HuH-7 (cell line): Measurements from ENCODE around the gene GABRB1.

ENCODE experiments used
- DNase-seq: peaks from one replicate; pipeline ENCODE4 v3.0.0; 2011; ENCODE audit warnings: low spot score

GABRB1 gene

GRCh38 chr4:47031011-47031678, at the start of gene GABRB1:
TSS of gene GABRB1 (plus strand) at chr4:47031567.
- DNase-seq, result peak; percentile 28

GRCh38 chr4:46984781-46985180, 46.6 kb upstream of the GABRB1 start:
- no peak for DNase-seq

- no peak for DNase-seq
Observed at GRCh38 chr4:46986922-46987638, 44.3 kb upstream of the GABRB1 start.

- DNase-seq, result no peak
Observed at GRCh38 chr4:46992338-46992737, 39.0 kb upstream of the GABRB1 start.

GRCh38 chr4:46993075-46994006, 38.0 kb upstream of the GABRB1 start, which contains the start of gene GABRA4:
TSS of gene GABRA4 (minus strand) at chr4:46993581. CDS start at chr4:46993424, 157 bp downstream.
- peak; percentile 28 for DNase-seq

GRCh38 chr4:46994007-46994405, 37.4 kb upstream of the GABRB1 start:
- DNase-seq, result peak; percentile 29

GRCh38 chr4:46999566-46999965, 31.8 kb upstream of the GABRB1 start:
- DNase-seq, result no peak

- DNase-seq, result no peak
Observed at GRCh38 chr4:47000406-47000805, 31.0 kb upstream of the GABRB1 start.

- DNase-seq, result no peak
Observed at GRCh38 chr4:47002580-47002979, 28.8 kb upstream of the GABRB1 start.

GRCh38 chr4:47010347-47010911, 20.9 kb upstream of the GABRB1 start:
- no peak for DNase-seq

GRCh38 chr4:47010912-47011446, 20.4 kb upstream of the GABRB1 start:
- DNase-seq, result no peak

- no peak for DNase-seq
Observed at GRCh38 chr4:47012676-47013075, 18.7 kb upstream of the GABRB1 start.

GRCh38 chr4:47013373-47013772, 18.0 kb upstream of the GABRB1 start:
- no peak for DNase-seq

- no peak for DNase-seq
Observed at GRCh38 chr4:47017081-47017480, 14.3 kb upstream of the GABRB1 start.

GRCh38 chr4:47017494-47017893, 13.9 kb upstream of the GABRB1 start:
- no peak for DNase-seq

GRCh38 chr4:47031751-47032404, 511 bp downstream of the GABRB1 start:
- peak; percentile 20 for DNase-seq

GRCh38 chr4:47032405-47033106, 1.2 kb downstream of the GABRB1 start:
- peak; percentile 79 for DNase-seq

GRCh38 chr4:47038263-47038662, 6.9 kb downstream of the GABRB1 start:
- no peak for DNase-seq

- DNase-seq, result no peak
Observed at GRCh38 chr4:47040828-47041227, 9.5 kb downstream of the GABRB1 start.

GRCh38 chr4:47043821-47044220, 12.5 kb downstream of the GABRB1 start:
- DNase-seq, result no peak

- DNase-seq, result no peak
Observed at GRCh38 chr4:47045261-47045660, 13.9 kb downstream of the GABRB1 start.
